Measurements from ENCODE around the gene ATF2.

ATF2 gene

DNA sequence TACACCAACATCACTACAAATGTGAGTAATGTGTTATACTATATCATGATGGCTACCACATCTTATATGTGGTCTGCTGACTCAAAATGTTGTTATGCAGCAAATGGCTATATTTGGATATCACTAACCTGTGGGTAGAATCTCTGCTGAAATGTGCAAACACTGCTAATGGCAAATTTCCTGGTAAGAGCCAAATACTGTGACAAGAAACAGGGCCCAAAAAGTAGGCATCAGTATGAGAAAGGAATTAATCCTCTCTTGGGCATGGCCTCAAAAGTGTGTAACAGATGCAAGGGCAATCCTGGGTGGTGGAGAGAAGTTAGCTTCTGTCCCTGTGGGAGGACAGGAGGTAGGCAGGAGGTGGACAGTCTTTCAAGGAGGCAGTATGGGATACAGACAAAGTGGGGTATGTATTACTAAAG, 13.3 kb downstream of the ATF2 start:
- H3K27ac ChIP-seq (ENCODE audit: poor library complexity, severe bottlenecking): peak overlapping the region; percentile 22
- H3K27me3 ChIP-seq (ENCODE audit: insufficient read depth, poor library complexity, severe bottlenecking): no peaks in the 10 kb centered on the region
- DNase-seq (ENCODE audit: low spot score): no peak

DNA sequence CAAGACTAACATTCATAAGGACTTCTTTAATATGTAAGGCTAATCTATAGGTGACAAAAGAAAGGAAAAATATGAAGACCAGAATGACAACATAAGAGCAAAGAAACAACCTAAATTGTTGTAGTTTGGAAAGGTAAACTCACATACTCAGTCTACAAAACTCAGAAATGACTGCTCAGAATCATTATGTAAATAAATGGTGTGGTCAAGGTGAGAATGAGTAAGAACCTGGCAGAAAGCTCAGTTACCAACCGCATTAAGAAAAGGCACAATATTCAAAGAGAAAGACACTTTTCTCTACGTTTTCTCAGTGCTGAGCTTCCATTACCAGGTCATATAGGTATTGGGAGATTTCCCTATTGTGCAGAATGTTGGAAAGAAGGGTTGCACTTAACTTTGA, 15.8 kb downstream of the ATF2 start:
- DNase-seq (ENCODE audit: low spot score): no peak
- H3K4me1 ChIP-seq (ENCODE audit: insufficient read depth, poor library complexity, severe bottlenecking): peaks cover 27% of the 10 kb centered on the region
- ATAC-seq (ENCODE audit: low read depth): peak; percentile 41; the same call in 2 of the 3 replicates
- peaks cover 33% of the 10 kb centered on the region for H3K36me3 ChIP-seq (ENCODE audit: low read depth)
- no peaks in the 10 kb centered on the region for H3K9me3 ChIP-seq (ENCODE audit: severe bottlenecking)
- no peaks in the 10 kb centered on the region for H3K27me3 ChIP-seq (ENCODE audit: insufficient read depth, poor library complexity, severe bottlenecking)
- no peak overlapping the region for H3K27ac ChIP-seq (ENCODE audit: poor library complexity, severe bottlenecking)
- TF ChIP-seq, protein P1, sequence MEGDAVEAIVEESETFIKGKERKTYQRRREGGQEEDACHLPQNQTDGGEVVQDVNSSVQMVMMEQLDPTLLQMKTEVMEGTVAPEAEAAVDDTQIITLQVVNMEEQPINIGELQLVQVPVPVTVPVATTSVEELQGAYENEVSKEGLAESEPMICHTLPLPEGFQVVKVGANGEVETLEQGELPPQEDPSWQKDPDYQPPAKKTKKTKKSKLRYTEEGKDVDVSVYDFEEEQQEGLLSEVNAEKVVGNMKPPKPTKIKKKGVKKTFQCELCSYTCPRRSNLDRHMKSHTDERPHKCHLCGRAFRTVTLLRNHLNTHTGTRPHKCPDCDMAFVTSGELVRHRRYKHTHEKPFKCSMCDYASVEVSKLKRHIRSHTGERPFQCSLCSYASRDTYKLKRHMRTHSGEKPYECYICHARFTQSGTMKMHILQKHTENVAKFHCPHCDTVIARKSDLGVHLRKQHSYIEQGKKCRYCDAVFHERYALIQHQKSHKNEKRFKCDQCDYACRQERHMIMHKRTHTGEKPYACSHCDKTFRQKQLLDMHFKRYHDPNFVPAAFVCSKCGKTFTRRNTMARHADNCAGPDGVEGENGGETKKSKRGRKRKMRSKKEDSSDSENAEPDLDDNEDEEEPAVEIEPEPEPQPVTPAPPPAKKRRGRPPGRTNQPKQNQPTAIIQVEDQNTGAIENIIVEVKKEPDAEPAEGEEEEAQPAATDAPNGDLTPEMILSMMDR (IDR thresholded peaks at IDR 0.05; ENCODE audit: poor library complexity, severe bottlenecking): no peak
- H3K4me3 ChIP-seq (ENCODE audit: severe bottlenecking): no peak overlapping the region

More for the DNA sequence above, 13.3 kb downstream of the ATF2 start:
- TF ChIP-seq, protein P1 (IDR thresholded peaks at IDR 0.05; ENCODE audit: poor library complexity, severe bottlenecking): no peak
- H3K9me3 ChIP-seq (ENCODE audit: severe bottlenecking): no peaks in the 10 kb centered on the region
- peaks cover 25% of the 10 kb centered on the region for H3K36me3 ChIP-seq (ENCODE audit: low read depth)
- H3K4me1 ChIP-seq (ENCODE audit: insufficient read depth, poor library complexity, severe bottlenecking): peaks cover 27% of the 10 kb centered on the region
- H3K4me3 ChIP-seq (ENCODE audit: severe bottlenecking): no peak overlapping the region
- ATAC-seq (ENCODE audit: low read depth): peak; percentile 98

DNA sequence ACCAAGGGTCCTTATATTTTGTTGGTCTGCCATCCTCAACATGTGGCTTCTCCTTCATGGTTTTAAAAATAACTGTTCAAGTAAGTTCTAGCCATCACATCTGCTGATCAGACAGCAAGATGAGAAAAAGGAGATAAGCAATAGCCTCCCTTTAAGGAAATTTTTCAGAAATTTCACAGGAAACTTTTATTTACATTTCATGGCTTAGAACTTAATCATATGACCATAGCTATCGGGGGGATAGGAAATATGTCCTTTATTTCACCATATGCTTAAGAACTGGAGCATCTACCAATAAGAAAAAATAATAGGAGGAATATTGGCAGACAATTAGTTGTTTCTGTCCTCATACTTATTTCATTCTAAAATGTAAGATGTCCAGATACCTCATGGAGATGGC, 16.2 kb downstream of the ATF2 start:
- H3K27ac ChIP-seq (ENCODE audit: poor library complexity, severe bottlenecking): no peak overlapping the region
- no peak overlapping the region for H3K4me3 ChIP-seq (ENCODE audit: severe bottlenecking)
- no peaks in the 10 kb centered on the region for H3K27me3 ChIP-seq (ENCODE audit: insufficient read depth, poor library complexity, severe bottlenecking)
- H3K36me3 ChIP-seq (ENCODE audit: low read depth): peaks cover 35% of the 10 kb centered on the region
- DNase-seq (ENCODE audit: low spot score): no peak
- H3K4me1 ChIP-seq (ENCODE audit: insufficient read depth, poor library complexity, severe bottlenecking): peaks cover 27% of the 10 kb centered on the region
- no peaks in the 10 kb centered on the region for H3K9me3 ChIP-seq (ENCODE audit: severe bottlenecking)
- TF ChIP-seq, protein P1 (IDR thresholded peaks at IDR 0.05; ENCODE audit: poor library complexity, severe bottlenecking): no peak
- ATAC-seq (ENCODE audit: low read depth): no peak

DNA sequence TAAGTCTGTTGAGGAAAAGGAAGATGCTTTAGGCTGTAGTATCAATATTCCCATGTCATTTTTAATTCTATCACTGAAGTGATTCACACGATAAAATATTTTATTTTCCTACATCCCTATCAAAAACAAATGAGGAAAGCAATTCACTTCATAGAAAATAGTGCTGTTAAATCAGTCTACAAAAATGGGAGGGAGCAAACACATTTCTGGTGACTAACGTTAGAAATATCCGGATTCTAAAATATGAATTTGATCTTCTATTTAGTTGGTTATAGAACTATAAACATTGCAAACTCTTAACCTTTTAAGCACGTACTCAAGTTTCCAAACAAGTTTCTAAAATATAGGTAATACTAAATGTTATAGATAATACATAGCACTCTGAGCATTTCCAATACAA, 20.8 kb downstream of the ATF2 start:
- peaks cover 3% of the 10 kb centered on the region for H3K4me1 ChIP-seq (ENCODE audit: insufficient read depth, poor library complexity, severe bottlenecking)
- TF ChIP-seq, protein P1 (IDR thresholded peaks at IDR 0.05; ENCODE audit: poor library complexity, severe bottlenecking): no peak
- no peaks in the 10 kb centered on the region for H3K27me3 ChIP-seq (ENCODE audit: insufficient read depth, poor library complexity, severe bottlenecking)
- peaks cover 60% of the 10 kb centered on the region for H3K36me3 ChIP-seq (ENCODE audit: low read depth)
- DNase-seq (ENCODE audit: low spot score) (no peak), ATAC-seq (ENCODE audit: low read depth) (no peak)
- no peak overlapping the region for H3K27ac ChIP-seq (ENCODE audit: poor library complexity, severe bottlenecking)
- no peaks in the 10 kb centered on the region for H3K9me3 ChIP-seq (ENCODE audit: severe bottlenecking)
- no peak overlapping the region for H3K4me3 ChIP-seq (ENCODE audit: severe bottlenecking)

DNA sequence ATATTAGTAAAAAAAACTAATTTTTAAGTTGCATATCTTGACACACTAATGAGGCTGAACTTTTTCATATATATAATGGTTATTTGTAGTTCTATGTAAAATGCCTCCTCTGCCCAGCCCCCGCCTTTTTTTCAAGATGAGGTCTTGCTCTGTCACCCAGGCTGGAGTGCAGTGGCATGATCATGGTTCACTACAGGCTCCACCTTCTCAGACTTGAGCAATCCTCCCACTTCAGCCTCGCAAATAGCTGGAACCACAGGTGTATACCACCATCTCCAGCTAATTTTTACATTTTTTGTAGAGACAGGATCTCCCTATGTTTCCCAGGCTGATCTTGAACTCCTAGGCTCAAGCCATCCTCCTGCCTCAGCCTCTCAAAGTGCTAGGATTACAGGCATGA, 24.3 kb downstream of the ATF2 start:
- H3K4me3 ChIP-seq (ENCODE audit: severe bottlenecking): no peak overlapping the region
- no peaks in the 10 kb centered on the region for H3K9me3 ChIP-seq (ENCODE audit: severe bottlenecking)
- no peaks in the 10 kb centered on the region for H3K4me1 ChIP-seq (ENCODE audit: insufficient read depth, poor library complexity, severe bottlenecking)
- H3K27ac ChIP-seq (ENCODE audit: poor library complexity, severe bottlenecking): no peak overlapping the region
- DNase-seq (ENCODE audit: low spot score) (no peak), ATAC-seq (ENCODE audit: low read depth) (no peak)
- H3K27me3 ChIP-seq (ENCODE audit: insufficient read depth, poor library complexity, severe bottlenecking): no peaks in the 10 kb centered on the region
- H3K36me3 ChIP-seq (ENCODE audit: low read depth): peaks cover 43% of the 10 kb centered on the region
- TF ChIP-seq, protein P1 (IDR thresholded peaks at IDR 0.05; ENCODE audit: poor library complexity, severe bottlenecking): no peak

Data from RWPE2 (cell line).